NCI-H748 (cell line): ENCODE data around the gene CHRNA4.

ENCODE experiments used
- DNase-seq: peaks from one replicate; lab custom pipeline; 2025; ENCODE audit not compliant: unreplicated experiment; lab: John Stamatoyannopoulos, UW

CHRNA4 gene

GRCh38 chr20:63360850-63361518, at the start of gene CHRNA4:
Gene CHRNA4 (minus strand): TSS chr20:63361349. CDS start chr20:63361165, 184 bp downstream.
- DNase-seq, result peak; percentile 32

- DNase-seq, result no peak
Observed at GRCh38 chr20:63409834-63410435, 48.8 kb upstream of the CHRNA4 start.

GRCh38 chr20:63409066-63409833, 48.1 kb upstream of the CHRNA4 start:
- DNase-seq, result no peak

GRCh38 chr20:63408684-63409046, 47.5 kb upstream of the CHRNA4 start:
- DNase-seq, result no peak

- no peak for DNase-seq
Observed at GRCh38 chr20:63407928-63408683, 47.0 kb upstream of the CHRNA4 start.

DNA sequence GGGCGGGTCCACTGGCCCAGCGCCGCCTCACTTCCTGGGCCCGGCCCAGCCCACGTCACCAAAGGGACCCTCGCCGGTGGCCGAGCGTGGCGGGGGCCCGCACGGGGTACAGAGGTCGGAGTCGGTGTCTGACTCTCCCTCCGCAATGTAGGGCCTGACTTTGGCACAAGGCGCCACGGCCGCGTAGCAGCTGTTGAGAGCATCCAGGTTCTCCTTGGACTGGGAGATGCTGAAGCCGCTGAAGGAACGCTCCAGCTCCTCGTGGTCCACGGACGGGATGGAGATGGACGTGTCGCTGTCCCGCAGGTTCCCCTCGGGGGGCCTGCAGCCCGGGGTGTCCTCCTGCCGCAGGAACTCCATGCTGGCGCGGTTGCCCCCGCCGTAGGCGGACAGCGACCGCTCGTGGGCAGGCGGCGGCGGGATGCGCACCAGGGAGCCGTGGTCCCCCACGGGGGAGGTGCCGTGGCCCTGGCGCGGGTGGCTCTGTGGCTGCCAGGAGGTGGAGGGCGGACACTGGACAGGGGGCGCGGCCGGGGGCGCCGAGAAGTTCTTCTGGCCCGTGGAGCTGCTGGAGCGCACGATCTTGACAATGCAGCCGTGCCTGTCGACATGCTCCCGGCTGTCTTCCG, 45.6 kb upstream of the CHRNA4 start:
- DNase-seq, result no peak

- no peak for DNase-seq
Observed at GRCh38 chr20:63406011-63406410, 44.9 kb upstream of the CHRNA4 start.

DNA sequence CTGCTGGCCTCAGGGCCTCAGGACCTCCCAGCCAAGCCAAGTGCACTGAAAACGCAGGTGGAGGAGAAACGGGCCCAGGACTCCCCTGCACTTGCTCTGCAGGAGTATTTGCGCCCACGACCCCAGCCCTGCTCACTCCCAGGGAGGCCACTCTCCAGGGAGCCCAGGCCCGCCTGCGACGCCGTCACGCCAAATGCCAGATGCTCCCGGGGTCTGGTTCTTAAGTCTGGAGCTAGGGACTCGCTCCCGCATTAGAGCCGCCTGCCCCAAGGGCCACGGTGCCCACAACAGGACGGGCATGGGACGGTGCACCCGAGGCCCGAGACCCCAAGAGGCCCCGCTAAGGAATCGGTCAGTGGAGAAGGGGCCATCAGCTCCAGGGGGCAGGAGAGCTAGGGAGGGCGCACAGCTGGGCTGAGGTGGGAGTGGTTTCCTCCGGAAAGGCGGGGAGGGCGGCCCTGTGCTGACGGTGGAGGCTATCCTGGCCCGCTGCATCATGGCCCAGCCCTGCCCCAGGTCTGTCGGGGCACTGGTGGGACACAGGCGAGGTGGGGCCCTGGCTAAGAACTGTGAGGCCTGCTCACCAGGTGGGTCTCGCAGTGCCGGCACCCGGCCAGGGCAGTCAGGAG, 44.1 kb upstream of the CHRNA4 start:
- DNase-seq, result no peak

GRCh38 chr20:63404129-63405085, 43.3 kb upstream of the CHRNA4 start:
- peak; percentile 85 for DNase-seq

GRCh38 chr20:63403403-63404105, 42.4 kb upstream of the CHRNA4 start:
- DNase-seq, result no peak

DNA sequence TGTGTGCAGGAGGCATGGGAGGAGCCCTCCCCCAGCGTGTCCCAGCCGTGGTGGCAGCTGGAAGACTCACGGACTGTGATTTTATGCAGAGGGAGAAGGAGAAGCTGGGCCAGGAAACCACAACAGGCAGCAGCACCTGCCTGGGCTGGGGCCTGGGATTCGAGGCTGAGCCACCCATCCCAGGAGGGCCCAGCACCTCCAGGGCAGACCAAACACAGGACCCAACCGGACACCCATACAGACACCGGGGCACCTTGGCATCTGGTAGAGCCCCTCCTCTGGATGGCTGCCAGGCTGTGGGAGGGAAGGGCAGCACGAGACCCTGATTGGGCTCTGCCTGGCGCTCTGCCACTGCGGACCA, 41.7 kb upstream of the CHRNA4 start:
- peak; percentile 32 for DNase-seq

GRCh38 chr20:63402181-63402859, 41.2 kb upstream of the CHRNA4 start:
- peak; percentile 9 for DNase-seq

DNA sequence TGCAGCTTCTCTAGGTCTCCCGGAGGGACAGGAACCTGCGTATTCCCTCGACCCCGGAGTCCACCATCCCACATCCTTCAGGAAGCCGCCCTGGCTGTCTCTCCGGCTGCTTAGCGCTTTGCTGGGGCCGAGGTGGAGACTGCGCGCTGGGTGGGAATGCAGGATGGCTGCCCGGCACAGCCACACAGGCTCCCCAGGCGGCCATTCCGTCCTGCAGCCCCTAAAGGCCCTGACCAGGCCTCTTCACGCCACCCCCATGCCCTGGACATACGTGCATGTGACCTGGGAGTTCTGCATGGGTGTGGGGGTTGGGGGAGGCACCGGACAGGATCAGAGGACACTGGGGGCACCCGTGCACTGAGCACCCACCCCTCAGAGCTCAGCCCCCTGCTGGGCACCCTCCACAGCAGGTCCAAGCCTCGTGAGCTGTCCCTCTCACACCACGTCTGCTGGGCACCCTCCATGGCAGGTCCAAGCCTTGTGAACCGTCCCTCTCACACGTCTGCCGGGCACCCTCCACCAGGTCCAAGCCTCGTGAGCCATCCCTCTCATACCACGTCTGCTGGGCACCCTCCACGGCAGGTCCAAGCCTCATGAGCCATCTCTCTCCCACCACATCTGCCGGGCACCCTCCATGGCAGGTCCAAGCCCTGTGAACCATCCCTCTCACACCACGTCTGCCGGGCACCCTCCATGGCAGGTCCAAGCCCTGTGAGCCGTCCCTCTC, 40.4 kb upstream of the CHRNA4 start:
- no peak for DNase-seq

DNA sequence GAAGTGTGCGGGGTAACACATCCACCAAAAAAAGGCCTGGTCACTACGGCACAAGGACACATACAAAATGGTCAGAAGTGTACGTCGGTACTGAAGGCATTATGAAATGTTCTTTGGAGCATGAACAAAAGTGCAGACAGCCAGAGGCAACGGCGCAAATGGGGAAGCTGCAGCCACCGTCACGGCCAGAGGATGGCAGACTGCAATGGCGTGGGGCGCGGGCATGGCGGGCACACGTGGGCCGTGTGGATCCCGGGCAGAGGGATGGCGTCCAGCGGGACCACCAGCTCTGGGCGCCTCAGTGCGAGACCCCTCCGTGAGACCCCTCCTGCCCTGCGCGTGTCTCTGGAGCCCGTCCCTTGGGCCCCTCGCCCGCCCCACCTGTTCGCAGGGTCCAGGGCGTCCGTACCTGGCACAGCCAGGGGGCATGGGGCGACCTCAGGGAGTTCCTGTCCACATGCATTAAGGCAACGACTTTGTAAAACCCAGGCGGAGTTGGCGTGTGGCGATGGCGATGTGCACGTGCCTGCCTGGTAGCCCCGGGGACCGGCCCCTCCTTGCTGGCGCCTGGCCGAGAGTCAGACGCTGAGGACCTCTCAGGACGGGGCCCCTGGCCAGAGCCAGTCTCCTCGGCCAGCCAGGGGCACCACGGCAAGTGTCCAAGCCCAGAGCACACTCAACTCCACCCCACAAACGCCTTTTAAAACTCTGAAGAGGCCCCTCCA, 39.5 kb upstream of the CHRNA4 start:
- no peak for DNase-seq

DNA sequence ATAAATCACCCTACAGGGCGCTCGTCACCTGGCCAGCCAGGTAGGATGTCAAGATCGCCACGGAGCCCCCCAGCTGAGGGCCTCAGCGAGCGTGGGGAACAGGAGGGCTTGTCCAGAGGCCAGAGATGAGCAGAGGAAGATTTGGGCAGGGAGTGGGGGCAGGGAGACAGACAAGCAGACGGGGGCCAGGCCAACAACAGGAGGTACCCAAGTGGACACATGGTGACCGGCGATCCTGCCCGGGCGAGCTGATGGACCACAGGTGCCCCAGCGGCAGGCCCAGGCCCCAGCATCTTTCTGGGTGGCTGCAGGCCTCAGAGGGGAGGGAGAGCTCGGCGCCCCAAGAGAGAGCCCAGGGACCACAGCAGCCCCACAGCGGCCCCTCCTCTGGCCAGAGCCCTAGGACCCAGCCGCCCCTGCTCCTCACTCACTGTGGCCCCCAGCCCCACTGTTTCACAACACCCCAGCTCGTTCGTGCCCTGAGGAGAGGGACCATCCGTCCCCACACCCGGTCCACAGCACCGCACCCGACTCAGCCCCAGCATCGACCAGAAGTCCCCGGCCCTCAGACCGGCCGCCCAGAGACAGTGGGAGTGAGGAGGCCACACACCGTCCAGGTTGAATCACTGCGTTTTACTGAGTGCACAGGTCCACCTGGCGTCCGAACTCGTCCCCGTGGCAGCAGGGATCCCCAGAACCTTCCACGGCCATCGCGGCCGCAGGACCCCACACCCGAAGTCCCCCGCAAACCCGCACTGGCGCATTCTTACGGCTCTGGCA, 38.6 kb upstream of the CHRNA4 start:
- DNase-seq, result no peak
